ENCODE measurements around the gene ACTR8. TPM values are rescaled to one million over a fixed set of nuclear protein-coding genes. Genes with fewer than 3 reads are reported as not detected.
A peak's percentile ranks its signal among the peaks of the same experiment; 100 is the strongest.

Gene ACTR8
- total and polyA plus RNA-seq, 2 of the 13 experiments (the other 11 are each of a cell fraction or from before 2014, with no cell fraction given): 15.5 to 29.0 TPM

DNA sequence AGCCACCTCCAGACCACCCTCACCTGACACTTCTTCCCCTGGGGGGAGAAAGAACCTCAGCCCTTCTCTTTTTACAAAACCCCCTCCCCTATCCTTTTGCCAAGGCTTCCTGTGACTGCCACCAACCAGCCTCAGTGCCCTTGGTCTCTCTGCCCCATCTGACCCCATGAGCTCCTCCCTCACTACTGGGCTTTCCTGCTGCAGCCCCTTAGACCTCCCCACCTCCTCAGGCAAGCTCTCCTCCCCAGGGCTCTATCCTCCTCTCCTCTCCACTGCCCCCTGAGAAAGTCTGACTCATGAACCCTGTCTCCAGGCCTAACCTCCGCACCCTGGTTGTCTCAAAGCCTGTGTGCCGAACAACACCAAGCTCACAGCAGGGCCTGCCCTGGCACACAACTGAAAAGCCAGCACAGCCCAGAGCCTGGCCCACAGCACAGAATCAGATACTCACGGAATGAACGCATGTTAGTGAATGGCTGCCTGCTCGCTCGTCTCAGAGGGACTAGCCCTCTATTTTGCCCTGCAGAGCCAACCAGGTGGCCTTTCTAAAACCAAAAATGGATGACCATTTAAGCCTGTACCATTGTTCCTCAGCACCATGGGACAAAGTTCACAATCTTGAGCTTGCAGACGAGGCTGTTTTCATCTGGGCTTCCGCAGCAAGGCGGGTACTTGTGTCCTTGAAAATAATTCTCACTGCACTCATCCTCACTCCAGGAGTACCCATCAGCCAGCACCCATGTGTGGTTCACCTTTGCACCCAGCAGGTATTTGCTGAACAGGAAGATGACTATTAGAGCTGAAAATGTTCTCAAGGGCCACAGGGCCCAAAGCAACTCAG is 37.5 kb downstream of the ACTR8 start (continued):
- TF ChIP-seq, protein P1, sequence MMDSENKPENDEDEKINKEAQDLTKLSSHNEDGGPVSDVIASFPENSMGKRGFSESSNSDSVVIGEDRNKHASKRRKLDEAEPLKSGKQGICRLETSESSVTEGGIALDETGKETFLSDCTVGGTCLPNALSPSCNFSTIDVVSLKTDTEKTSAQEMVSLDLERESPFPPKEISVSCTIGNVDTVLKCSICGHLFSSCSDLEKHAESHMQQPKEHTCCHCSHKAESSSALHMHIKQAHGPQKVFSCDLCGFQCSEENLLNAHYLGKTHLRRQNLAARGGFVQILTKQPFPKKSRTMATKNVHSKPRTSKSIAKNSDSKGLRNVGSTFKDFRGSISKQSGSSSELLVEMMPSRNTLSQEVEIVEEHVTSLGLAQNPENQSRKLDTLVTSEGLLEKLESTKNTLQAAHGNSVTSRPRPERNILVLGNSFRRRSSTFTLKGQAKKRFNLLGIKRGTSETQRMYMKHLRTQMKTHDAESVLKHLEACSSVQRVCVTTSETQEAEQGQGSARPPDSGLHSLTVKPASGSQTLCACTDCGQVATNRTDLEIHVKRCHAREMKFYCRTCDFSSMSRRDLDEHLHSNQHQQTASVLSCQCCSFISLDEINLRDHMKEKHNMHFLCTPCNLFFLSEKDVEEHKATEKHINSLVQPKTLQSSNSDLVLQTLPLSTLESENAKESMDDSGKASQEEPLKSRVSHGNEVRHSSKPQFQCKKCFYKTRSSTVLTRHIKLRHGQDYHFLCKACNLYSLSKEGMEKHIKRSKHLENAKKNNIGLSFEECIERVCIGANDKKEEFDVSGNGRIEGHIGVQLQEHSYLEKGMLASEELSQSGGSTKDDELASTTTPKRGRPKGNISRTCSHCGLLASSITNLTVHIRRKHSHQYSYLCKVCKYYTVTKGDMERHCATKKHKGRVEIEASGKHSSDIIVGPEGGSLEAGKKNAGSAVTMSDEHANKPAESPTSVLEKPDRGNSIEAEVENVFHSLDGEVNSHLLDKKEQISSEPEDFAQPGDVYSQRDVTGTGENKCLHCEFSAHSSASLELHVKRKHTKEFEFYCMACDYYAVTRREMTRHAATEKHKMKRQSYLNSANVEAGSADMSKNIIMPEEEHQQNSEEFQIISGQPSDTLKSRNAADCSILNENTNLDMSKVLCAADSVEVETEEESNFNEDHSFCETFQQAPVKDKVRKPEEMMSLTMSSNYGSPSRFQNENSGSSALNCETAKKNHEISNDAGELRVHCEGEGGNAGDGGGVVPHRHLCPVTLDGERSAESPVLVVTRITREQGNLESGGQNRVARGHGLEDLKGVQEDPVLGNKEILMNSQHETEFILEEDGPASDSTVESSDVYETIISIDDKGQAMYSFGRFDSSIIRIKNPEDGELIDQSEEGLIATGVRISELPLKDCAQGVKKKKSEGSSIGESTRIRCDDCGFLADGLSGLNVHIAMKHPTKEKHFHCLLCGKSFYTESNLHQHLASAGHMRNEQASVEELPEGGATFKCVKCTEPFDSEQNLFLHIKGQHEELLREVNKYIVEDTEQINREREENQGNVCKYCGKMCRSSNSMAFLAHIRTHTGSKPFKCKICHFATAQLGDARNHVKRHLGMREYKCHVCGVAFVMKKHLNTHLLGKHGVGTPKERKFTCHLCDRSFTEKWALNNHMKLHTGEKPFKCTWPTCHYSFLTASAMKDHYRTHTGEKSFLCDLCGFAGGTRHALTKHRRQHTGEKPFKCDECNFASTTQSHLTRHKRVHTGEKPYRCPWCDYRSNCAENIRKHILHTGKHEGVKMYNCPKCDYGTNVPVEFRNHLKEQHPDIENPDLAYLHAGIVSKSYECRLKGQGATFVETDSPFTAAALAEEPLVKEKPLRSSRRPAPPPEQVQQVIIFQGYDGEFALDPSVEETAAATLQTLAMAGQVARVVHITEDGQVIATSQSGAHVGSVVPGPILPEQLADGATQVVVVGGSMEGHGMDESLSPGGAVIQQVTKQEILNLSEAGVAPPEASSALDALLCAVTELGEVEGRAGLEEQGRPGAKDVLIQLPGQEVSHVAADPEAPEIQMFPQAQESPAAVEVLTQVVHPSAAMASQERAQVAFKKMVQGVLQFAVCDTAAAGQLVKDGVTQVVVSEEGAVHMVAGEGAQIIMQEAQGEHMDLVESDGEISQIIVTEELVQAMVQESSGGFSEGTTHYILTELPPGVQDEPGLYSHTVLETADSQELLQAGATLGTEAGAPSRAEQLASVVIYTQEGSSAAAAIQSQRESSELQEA (CRISPR knock-in tag; IDR thresholded peaks at IDR 0.05; ENCODE audit: not compliant biosample characterization): no peak
- no peak for TF ChIP-seq ZBTB42 (CRISPR knock-in tag; IDR thresholded peaks at IDR 0.05)
- TF ChIP-seq PRMT3 (CRISPR knock-in tag; IDR thresholded peaks at IDR 0.05; ENCODE audit: borderline replicate concordance, low read depth): no peak
- TF ChIP-seq MXD4 (CRISPR knock-in tag; IDR thresholded peaks at IDR 0.05): no peak; the same call in 1 of the 2 replicates
- TF ChIP-seq PAF1 (CRISPR knock-in tag; IDR thresholded peaks at IDR 0.05): 0 out of 2 replicates have a peak, but pooled peaks have one; percentile 55
- TF ChIP-seq HNRNPLL (IDR thresholded peaks at IDR 0.05; ENCODE audit: low read depth, low read length, poor library complexity, severe bottlenecking): no peak
- TF ChIP-seq, protein P2, sequence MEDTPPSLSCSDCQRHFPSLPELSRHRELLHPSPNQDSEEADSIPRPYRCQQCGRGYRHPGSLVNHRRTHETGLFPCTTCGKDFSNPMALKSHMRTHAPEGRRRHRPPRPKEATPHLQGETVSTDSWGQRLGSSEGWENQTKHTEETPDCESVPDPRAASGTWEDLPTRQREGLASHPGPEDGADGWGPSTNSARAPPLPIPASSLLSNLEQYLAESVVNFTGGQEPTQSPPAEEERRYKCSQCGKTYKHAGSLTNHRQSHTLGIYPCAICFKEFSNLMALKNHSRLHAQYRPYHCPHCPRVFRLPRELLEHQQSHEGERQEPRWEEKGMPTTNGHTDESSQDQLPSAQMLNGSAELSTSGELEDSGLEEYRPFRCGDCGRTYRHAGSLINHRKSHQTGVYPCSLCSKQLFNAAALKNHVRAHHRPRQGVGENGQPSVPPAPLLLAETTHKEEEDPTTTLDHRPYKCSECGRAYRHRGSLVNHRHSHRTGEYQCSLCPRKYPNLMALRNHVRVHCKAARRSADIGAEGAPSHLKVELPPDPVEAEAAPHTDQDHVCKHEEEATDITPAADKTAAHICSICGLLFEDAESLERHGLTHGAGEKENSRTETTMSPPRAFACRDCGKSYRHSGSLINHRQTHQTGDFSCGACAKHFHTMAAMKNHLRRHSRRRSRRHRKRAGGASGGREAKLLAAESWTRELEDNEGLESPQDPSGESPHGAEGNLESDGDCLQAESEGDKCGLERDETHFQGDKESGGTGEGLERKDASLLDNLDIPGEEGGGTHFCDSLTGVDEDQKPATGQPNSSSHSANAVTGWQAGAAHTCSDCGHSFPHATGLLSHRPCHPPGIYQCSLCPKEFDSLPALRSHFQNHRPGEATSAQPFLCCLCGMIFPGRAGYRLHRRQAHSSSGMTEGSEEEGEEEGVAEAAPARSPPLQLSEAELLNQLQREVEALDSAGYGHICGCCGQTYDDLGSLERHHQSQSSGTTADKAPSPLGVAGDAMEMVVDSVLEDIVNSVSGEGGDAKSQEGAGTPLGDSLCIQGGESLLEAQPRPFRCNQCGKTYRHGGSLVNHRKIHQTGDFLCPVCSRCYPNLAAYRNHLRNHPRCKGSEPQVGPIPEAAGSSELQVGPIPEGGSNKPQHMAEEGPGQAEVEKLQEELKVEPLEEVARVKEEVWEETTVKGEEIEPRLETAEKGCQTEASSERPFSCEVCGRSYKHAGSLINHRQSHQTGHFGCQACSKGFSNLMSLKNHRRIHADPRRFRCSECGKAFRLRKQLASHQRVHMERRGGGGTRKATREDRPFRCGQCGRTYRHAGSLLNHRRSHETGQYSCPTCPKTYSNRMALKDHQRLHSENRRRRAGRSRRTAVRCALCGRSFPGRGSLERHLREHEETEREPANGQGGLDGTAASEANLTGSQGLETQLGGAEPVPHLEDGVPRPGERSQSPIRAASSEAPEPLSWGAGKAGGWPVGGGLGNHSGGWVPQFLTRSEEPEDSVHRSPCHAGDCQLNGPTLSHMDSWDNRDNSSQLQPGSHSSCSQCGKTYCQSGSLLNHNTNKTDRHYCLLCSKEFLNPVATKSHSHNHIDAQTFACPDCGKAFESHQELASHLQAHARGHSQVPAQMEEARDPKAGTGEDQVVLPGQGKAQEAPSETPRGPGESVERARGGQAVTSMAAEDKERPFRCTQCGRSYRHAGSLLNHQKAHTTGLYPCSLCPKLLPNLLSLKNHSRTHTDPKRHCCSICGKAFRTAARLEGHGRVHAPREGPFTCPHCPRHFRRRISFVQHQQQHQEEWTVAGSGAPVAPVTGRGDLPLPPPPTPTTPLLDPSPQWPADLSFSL (CRISPR knock-in tag; IDR thresholded peaks at IDR 0.05): no peak
- TF ChIP-seq TBP (CRISPR knock-in tag; IDR thresholded peaks at IDR 0.05): no peak
- TF ChIP-seq ZNF776 (CRISPR knock-in tag; IDR thresholded peaks at IDR 0.05): no peak
- TF ChIP-seq ZNF234 (CRISPR knock-in tag; conservative IDR thresholded peaks at IDR 0.05): no peak
- TF ChIP-seq JDP2 (CRISPR knock-in tag; IDR thresholded peaks at IDR 0.05; ENCODE audit: borderline replicate concordance): no peak
- TF ChIP-seq ZNF775 (CRISPR knock-in tag; IDR thresholded peaks at IDR 0.05; ENCODE audit: borderline replicate concordance): no peak
- peak; percentile 91; the same call in 1 of the 2 replicates for TF ChIP-seq ZSCAN21 (CRISPR knock-in tag; IDR thresholded peaks at IDR 0.05; ENCODE audit: borderline replicate concordance)
- TF ChIP-seq HES4 (CRISPR knock-in tag; IDR thresholded peaks at IDR 0.05; ENCODE audit: borderline replicate concordance): no peak

All from HepG2 (cell line).